Cardiac muscle cell (in vitro differentiated cells and primary cell): Measurements from ENCODE around the gene TTLL5. TPM values are rescaled to one million over a fixed set of nuclear protein-coding genes. Genes with fewer than 3 reads are reported as not detected.

Experiments
- DNase-seq, 2 donors: peaks; one replicate each; pipeline versions ENCODE4 v3.0.0 to v3.0.0-alpha.2; 2010 to 2017; ENCODE audit warnings: low read depth in 1 of 2, low spot score in 1 of 2
- H3K27ac ChIP-seq: fragments of 200-600 bp; sonication (generic); 2 replicates; pipeline ENCODE4 v1.5.1; 2016
- H3K27me3 ChIP-seq: fragments of 200-600 bp; sonication (generic); 2 replicates; pipeline ENCODE4 v1.6.0; 2016; ENCODE audit warnings: control low read depth
- H3K36me3 ChIP-seq: fragments of 200-600 bp; sonication (generic); 2 replicates; pipeline ENCODE4 v1.5.1; 2016; ENCODE audit warnings: control low read depth
- H3K4me1 ChIP-seq: fragments of 200-600 bp; sonication (generic); 2 replicates; pipeline ENCODE4 v1.8.1; 2017; ENCODE audit warnings: low read depth, mild to moderate bottlenecking, mixed run types
- H3K4me3 ChIP-seq: fragments of 200-600 bp; sonication (generic); 2 replicates; pipeline ENCODE4 v1.5.1; 2016; ENCODE audit warnings: mild to moderate bottlenecking
- H3K9me3 ChIP-seq: fragments of 200-600 bp; sonication (generic); 2 replicates; pipeline ENCODE4 v1.5.1; 2017; ENCODE audit warnings: low read depth, mild to moderate bottlenecking, control low read depth
- CTCF ChIP-seq: IDR thresholded peaks from 2 replicates; pipeline ENCODE4 v1.5.1; 2012; ENCODE audit warnings: low read depth, mild to moderate bottlenecking, low read length
- polyA plus RNA-seq: library from polyadenylated mRNA; unstranded; fragments of >200 nt; fragmentation: Nextera tagmentation; extraction: Ambion mirVana; gene quantifications from 2 replicates; pipeline ENCODE4 v1.2.1, GENCODE V29; 2016
- total RNA-seq: library from RNA; depleted of rRNA; stranded (reverse); fragments of >200 nt; gene quantifications from 2 replicates; pipeline ENCODE4 v1.2.3, GENCODE V29; 2016

The TTLL5 gene
- total and polyA plus RNA-seq, 2 experiments from 2014 or later, result 24.1 to 28.4 TPM

GRCh38 chr14:75907756-75908359 is 246.8 kb downstream of the TTLL5 start:
- Histone ChIP-seq H3K36me3 (no peaks in the 10 kb centered on the region), H3K4me3 (no peak overlapping the region), H3K27me3 (no peaks in the 10 kb centered on the region), H3K4me1 (peaks cover 45% of the 10 kb centered on the region), H3K9me3 (no peaks in the 10 kb centered on the region), H3K27ac (no peak overlapping the region)
- no peak for DNase-seq
- TF ChIP-seq CTCF, result no peak

- no peak for TF ChIP-seq CTCF
- H3K4me1 ChIP-seq, result peaks cover 43% of the 10 kb centered on the region
- H3K36me3 ChIP-seq, result no peaks in the 10 kb centered on the region
- no peaks in the 10 kb centered on the region for H3K9me3 ChIP-seq
- no peak for DNase-seq
- H3K4me3 ChIP-seq, result no peak overlapping the region
- no peak overlapping the region for H3K27ac ChIP-seq
- H3K27me3 ChIP-seq, result no peaks in the 10 kb centered on the region
Observed at GRCh38 chr14:75909630-75910029, 248.6 kb downstream of the TTLL5 start.

- no peaks in the 10 kb centered on the region for H3K9me3 ChIP-seq
- H3K27ac ChIP-seq, result no peak overlapping the region
- H3K36me3 ChIP-seq, result no peaks in the 10 kb centered on the region
- H3K4me1 ChIP-seq, result peaks cover 42% of the 10 kb centered on the region
- no peak for DNase-seq
- H3K27me3 ChIP-seq, result no peaks in the 10 kb centered on the region
- no peak for TF ChIP-seq CTCF
- H3K4me3 ChIP-seq, result no peak overlapping the region
Observed at GRCh38 chr14:75910048-75910447, 249.0 kb downstream of the TTLL5 start.

GRCh38 chr14:75911883-75912282 is 250.8 kb downstream of the TTLL5 start:
- Histone ChIP-seq H3K4me1 (peaks cover 31% of the 10 kb centered on the region), H3K9me3 (no peaks in the 10 kb centered on the region), H3K36me3 (no peaks in the 10 kb centered on the region), H3K4me3 (no peak overlapping the region), H3K27ac (peak overlapping the region; percentile 66), H3K27me3 (no peaks in the 10 kb centered on the region)
- TF ChIP-seq CTCF, result no peak
- DNase-seq, result peak; percentile 68 to 79

GRCh38 chr14:75913183-75913582 is 252.1 kb downstream of the TTLL5 start:
- H3K27me3 ChIP-seq, result no peaks in the 10 kb centered on the region
- no peak for TF ChIP-seq CTCF

More at GRCh38 chr14:75913183-75913582, 252.1 kb downstream of the TTLL5 start:
- no peaks in the 10 kb centered on the region for H3K36me3 ChIP-seq
- H3K4me3 ChIP-seq, result no peak overlapping the region
- DNase-seq, result no peak
- no peaks in the 10 kb centered on the region for H3K9me3 ChIP-seq
- H3K4me1 ChIP-seq, result peaks cover 44% of the 10 kb centered on the region
- H3K27ac ChIP-seq, result peak overlapping the region; percentile 66
